GM23338 (cell line): ENCODE measurements around the gene CFAP74. TPM values are rescaled to one million over a fixed set of nuclear protein-coding genes. Genes with fewer than 3 reads are reported as not detected.
A peak's percentile ranks its signal among the peaks of the same experiment; 100 is the strongest.

Experiments
- ATAC-seq: fragments of 200-7000 bp; cut with Tn5 transposase; 3 replicates; pipeline ENCODE4 v1.9.1; 2020
- DNase-seq: peaks from one replicate; pipeline ENCODE4 v3.0.0-alpha.2; 2015; ENCODE audit warnings: low spot score
- H2AFZ ChIP-seq: fragments of 200-600 bp; sonication (generic); 2 replicates; pipeline ENCODE4 v1.8.0; 2016; ENCODE audit warnings: antibody characterized with exemption, mild to moderate bottlenecking, moderate library complexity
- H3F3A ChIP-seq: fragments of 200-600 bp; sonication (generic); replicated peaks from 2 replicates; pipeline ENCODE4 v1.8.0; 2017; ENCODE audit warnings: antibody characterized with exemption, mixed run types, low read depth
- H3K27ac ChIP-seq: fragments of 200-600 bp; sonication (generic); 2 replicates; pipeline ENCODE4 v1.6.1; 2016; ENCODE audit warnings: low read depth
- H3K27me3 ChIP-seq: fragments of 200-600 bp; sonication (generic); 2 replicates; pipeline ENCODE4 v1.8.0; 2016; ENCODE audit warnings: mild to moderate bottlenecking, mixed run types, moderate library complexity; ENCODE audit not compliant: insufficient read depth
- H3K36me3 ChIP-seq: fragments of 200-600 bp; sonication (generic); 2 replicates; pipeline ENCODE4 v1.8.0; 2016; ENCODE audit warnings: mild to moderate bottlenecking; ENCODE audit not compliant: insufficient read depth
- H3K4me1 ChIP-seq: fragments of 200-600 bp; sonication (generic); 2 replicates; pipeline ENCODE4 v1.8.0; 2016; ENCODE audit warnings: mild to moderate bottlenecking, moderate library complexity; ENCODE audit not compliant: insufficient read depth
- H3K4me2 ChIP-seq: fragments of 200-600 bp; sonication (generic); 2 replicates; pipeline ENCODE4 v1.7.1; 2017; ENCODE audit warnings: mixed run types
- H3K4me3 ChIP-seq: fragments of 200-600 bp; sonication (generic); 2 replicates; pipeline ENCODE4 v1.6.1; 2016; ENCODE audit warnings: mixed run types
- H3K79me2 ChIP-seq: fragments of 200-600 bp; sonication (generic); replicated peaks from 2 replicates; pipeline ENCODE4 v1.8.0; 2017; ENCODE audit warnings: mild to moderate bottlenecking; ENCODE audit not compliant: insufficient read depth
- H3K9me2 ChIP-seq: fragments of 200-600 bp; sonication (generic); 2 replicates; pipeline ENCODE4 v1.8.0; 2017; ENCODE audit not compliant: insufficient read depth
- H4K20me1 ChIP-seq: fragments of 200-600 bp; sonication (generic); replicated peaks from 2 replicates; pipeline ENCODE4 v1.8.0; 2017; ENCODE audit warnings: mild to moderate bottlenecking; ENCODE audit not compliant: insufficient read depth
- H3K27ac Mint-ChIP-seq: 2 replicates; pipeline ENCODE4 v1.8.0; 2020; ENCODE audit warnings: inconsistent platforms, mild to moderate bottlenecking, moderate library complexity, mixed read lengths
- H3K27me3 Mint-ChIP-seq: 3 replicates; pipeline ENCODE4 v1.8.0; 2022; ENCODE audit warnings: low read depth, mild to moderate bottlenecking, moderate library complexity, mixed read lengths, inconsistent platforms; ENCODE audit not compliant: insufficient read depth, poor library complexity
- H3K36me3 Mint-ChIP-seq: 3 replicates; pipeline ENCODE4 v1.8.0; 2021; ENCODE audit warnings: low read depth, mild to moderate bottlenecking, inconsistent platforms, moderate library complexity, mixed read lengths
- H3K4me1 Mint-ChIP-seq: 3 replicates; pipeline ENCODE4 v1.8.0; 2020; ENCODE audit warnings: mild to moderate bottlenecking, inconsistent platforms, mixed read lengths
- H3K4me3 Mint-ChIP-seq: 3 replicates; pipeline ENCODE4 v1.8.0; 2021; ENCODE audit warnings: moderate library complexity, mild to moderate bottlenecking, inconsistent platforms, mixed read lengths
- H3K9me3 Mint-ChIP-seq: 3 replicates; pipeline ENCODE4 v1.8.0; 2020; ENCODE audit warnings: moderate library complexity, mild to moderate bottlenecking, inconsistent platforms, mixed read lengths
- CREB1 ChIP-seq: fragments of 250-450 bp; sonication (Bioruptor Pico); IDR thresholded peaks from 2 replicates; pipeline ENCODE4 v1.5.0; 2020; ENCODE audit warnings: low read depth, mild to moderate bottlenecking, moderate library complexity
- EZH2 ChIP-seq: fragments of 200-600 bp; sonication (generic); IDR thresholded peaks from one replicate; pipeline ENCODE4 v1.8.0; 2017; ENCODE audit warnings: antibody characterized with exemption, mild to moderate bottlenecking, low read depth; ENCODE audit not compliant: unreplicated experiment
- EZH2phosphoT487 ChIP-seq: fragments of 200-600 bp; sonication (generic); IDR thresholded peaks from one replicate; pipeline ENCODE4 v1.8.1; 2018; ENCODE audit warnings: antibody characterized with exemption; ENCODE audit not compliant: unreplicated experiment
- JUNB ChIP-seq: IDR thresholded peaks from one replicate; pipeline ENCODE4 v1.6.1; 2016; ENCODE audit warnings: antibody characterized with exemption; ENCODE audit not compliant: unreplicated experiment
- NANOG ChIP-seq: IDR thresholded peaks from 2 replicates; pipeline ENCODE4 v1.6.1; 2016; ENCODE audit warnings: antibody characterized with exemption, borderline replicate concordance
- POLR2AphosphoS5 ChIP-seq: IDR thresholded peaks from 2 replicates; pipeline ENCODE4 v1.6.1; 2016; ENCODE audit warnings: antibody characterized with exemption, low read depth
- STAT1 ChIP-seq: IDR thresholded peaks from one replicate; pipeline ENCODE4 v1.6.1; 2016; ENCODE audit warnings: antibody characterized with exemption; ENCODE audit not compliant: unreplicated experiment
- ZNF114 ChIP-seq: fragments of 250-450 bp; sonication (Bioruptor Pico); IDR thresholded peaks from 2 replicates; pipeline ENCODE4 v1.5.0; 2020; ENCODE audit warnings: mild to moderate bottlenecking, moderate library complexity
- ZNF331 ChIP-seq: fragments of 250-450 bp; sonication (Bioruptor Pico); IDR thresholded peaks from 2 replicates; pipeline ENCODE4 v1.5.0; 2020; ENCODE audit warnings: low read depth, mild to moderate bottlenecking, moderate library complexity
- polyA plus RNA-seq: library from polyadenylated mRNA; unstranded; fragments of >200 nt; fragmentation: Nextera tagmentation; extraction: Ambion mirVana; gene quantifications from 2 replicates; pipeline ENCODE4 v1.2.1, GENCODE V29; 2016
- total RNA-seq: library from RNA; depleted of rRNA; stranded (reverse); fragments of >200 nt; shearing (Covaris generic); gene quantifications from 2 replicates; pipeline ENCODE4 v1.2.3, GENCODE V29; 2014
- TF ChIP-seq, protein P1 (sequence below): IDR thresholded peaks from one replicate; pipeline ENCODE4 v1.6.1; 2018; ENCODE audit warnings: antibody characterized with exemption; ENCODE audit not compliant: unreplicated experiment
- TF ChIP-seq, protein P2 (sequence below): fragments of 250-450 bp; sonication (Bioruptor Pico); IDR thresholded peaks from 2 replicates; pipeline ENCODE4 v1.5.0; 2020; ENCODE audit warnings: mild to moderate bottlenecking, moderate library complexity
- TF ChIP-seq, protein P3 (sequence below): IDR thresholded peaks from 2 replicates; pipeline ENCODE4 v1.6.1; 2016; ENCODE audit warnings: antibody characterized with exemption
- TF ChIP-seq, protein P4 (sequence below), 2 experiments: fragments of 200-600 bp in 1 of 2; sonication (generic) in 1 of 2; conservative IDR thresholded peaks; 2 replicates each; pipeline versions ENCODE4 v1.5.1 to v1.6.1; 2016 to 2017; ENCODE audit warnings: antibody characterized with exemption in 2 of 2, low read depth in 2 of 2, mild to moderate bottlenecking in 2 of 2, moderate library complexity in 1 of 2

CFAP74 gene
- total and polyA plus RNA-seq, 2 experiments from 2014 or later: 0.21 TPM; not detected in 1

DNA sequence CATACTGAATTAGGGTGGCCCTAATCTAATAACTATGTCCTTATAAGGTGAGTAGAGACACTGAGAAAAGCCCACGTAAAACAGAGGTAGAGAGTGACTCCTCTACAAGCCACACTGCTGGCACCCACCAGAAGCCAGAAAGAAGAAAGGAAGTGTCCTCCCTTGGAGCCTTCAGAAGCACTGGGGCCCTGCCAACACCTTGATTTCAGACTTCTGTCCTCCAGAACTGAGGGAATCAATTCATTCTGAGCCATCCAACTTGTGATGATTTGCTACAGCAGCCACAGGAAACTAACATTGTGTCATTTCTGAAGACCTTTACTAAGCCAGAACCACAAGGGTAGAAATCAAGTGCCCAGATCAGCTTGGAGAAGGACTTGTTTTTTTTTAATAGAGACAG lies 127.7 kb downstream of the CFAP74 start:
- Histone ChIP-seq H3K27me3 (no peaks in the 10 kb centered on the region), H3F3A (peaks cover 15% of the 10 kb centered on the region; the same call in 1 of the 2 replicates), H3K79me2 (peaks cover 100% of the 10 kb centered on the region), H3K4me3 (no peak overlapping the region), H3K9me2 (no peaks in the 10 kb centered on the region), H3K36me3 (peaks cover 13% of the 10 kb centered on the region; the same call in 1 of the 2 replicates), H3K27ac (peak overlapping the region; percentile 79; the same call in 1 of the 2 replicates), H3K4me1 (peaks cover 4% of the 10 kb centered on the region; the same call in 1 of the 2 replicates), H4K20me1 (peaks cover 93% of the 10 kb centered on the region), H3K4me2 (no peak overlapping the region), H2AFZ (no peak overlapping the region)
- ATAC-seq: no peak
- peaks cover 73% of the 10 kb centered on the region for H3K36me3 Mint-ChIP-seq
- TF ChIP-seq NANOG (no peak), STAT1 (no peak), EZH2phosphoT487 (no peak), ZNF114 (CRISPR knock-in tag) (no peak), CREB1 (CRISPR knock-in tag) (no peak), POLR2AphosphoS5 (no peak), ZNF331 (CRISPR knock-in tag) (no peak), EZH2 (no peak), JUNB (no peak)
- TF ChIP-seq, protein P1, sequence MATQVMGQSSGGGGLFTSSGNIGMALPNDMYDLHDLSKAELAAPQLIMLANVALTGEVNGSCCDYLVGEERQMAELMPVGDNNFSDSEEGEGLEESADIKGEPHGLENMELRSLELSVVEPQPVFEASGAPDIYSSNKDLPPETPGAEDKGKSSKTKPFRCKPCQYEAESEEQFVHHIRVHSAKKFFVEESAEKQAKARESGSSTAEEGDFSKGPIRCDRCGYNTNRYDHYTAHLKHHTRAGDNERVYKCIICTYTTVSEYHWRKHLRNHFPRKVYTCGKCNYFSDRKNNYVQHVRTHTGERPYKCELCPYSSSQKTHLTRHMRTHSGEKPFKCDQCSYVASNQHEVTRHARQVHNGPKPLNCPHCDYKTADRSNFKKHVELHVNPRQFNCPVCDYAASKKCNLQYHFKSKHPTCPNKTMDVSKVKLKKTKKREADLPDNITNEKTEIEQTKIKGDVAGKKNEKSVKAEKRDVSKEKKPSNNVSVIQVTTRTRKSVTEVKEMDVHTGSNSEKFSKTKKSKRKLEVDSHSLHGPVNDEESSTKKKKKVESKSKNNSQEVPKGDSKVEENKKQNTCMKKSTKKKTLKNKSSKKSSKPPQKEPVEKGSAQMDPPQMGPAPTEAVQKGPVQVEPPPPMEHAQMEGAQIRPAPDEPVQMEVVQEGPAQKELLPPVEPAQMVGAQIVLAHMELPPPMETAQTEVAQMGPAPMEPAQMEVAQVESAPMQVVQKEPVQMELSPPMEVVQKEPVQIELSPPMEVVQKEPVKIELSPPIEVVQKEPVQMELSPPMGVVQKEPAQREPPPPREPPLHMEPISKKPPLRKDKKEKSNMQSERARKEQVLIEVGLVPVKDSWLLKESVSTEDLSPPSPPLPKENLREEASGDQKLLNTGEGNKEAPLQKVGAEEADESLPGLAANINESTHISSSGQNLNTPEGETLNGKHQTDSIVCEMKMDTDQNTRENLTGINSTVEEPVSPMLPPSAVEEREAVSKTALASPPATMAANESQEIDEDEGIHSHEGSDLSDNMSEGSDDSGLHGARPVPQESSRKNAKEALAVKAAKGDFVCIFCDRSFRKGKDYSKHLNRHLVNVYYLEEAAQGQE: no peak
- TF ChIP-seq, protein P2, sequence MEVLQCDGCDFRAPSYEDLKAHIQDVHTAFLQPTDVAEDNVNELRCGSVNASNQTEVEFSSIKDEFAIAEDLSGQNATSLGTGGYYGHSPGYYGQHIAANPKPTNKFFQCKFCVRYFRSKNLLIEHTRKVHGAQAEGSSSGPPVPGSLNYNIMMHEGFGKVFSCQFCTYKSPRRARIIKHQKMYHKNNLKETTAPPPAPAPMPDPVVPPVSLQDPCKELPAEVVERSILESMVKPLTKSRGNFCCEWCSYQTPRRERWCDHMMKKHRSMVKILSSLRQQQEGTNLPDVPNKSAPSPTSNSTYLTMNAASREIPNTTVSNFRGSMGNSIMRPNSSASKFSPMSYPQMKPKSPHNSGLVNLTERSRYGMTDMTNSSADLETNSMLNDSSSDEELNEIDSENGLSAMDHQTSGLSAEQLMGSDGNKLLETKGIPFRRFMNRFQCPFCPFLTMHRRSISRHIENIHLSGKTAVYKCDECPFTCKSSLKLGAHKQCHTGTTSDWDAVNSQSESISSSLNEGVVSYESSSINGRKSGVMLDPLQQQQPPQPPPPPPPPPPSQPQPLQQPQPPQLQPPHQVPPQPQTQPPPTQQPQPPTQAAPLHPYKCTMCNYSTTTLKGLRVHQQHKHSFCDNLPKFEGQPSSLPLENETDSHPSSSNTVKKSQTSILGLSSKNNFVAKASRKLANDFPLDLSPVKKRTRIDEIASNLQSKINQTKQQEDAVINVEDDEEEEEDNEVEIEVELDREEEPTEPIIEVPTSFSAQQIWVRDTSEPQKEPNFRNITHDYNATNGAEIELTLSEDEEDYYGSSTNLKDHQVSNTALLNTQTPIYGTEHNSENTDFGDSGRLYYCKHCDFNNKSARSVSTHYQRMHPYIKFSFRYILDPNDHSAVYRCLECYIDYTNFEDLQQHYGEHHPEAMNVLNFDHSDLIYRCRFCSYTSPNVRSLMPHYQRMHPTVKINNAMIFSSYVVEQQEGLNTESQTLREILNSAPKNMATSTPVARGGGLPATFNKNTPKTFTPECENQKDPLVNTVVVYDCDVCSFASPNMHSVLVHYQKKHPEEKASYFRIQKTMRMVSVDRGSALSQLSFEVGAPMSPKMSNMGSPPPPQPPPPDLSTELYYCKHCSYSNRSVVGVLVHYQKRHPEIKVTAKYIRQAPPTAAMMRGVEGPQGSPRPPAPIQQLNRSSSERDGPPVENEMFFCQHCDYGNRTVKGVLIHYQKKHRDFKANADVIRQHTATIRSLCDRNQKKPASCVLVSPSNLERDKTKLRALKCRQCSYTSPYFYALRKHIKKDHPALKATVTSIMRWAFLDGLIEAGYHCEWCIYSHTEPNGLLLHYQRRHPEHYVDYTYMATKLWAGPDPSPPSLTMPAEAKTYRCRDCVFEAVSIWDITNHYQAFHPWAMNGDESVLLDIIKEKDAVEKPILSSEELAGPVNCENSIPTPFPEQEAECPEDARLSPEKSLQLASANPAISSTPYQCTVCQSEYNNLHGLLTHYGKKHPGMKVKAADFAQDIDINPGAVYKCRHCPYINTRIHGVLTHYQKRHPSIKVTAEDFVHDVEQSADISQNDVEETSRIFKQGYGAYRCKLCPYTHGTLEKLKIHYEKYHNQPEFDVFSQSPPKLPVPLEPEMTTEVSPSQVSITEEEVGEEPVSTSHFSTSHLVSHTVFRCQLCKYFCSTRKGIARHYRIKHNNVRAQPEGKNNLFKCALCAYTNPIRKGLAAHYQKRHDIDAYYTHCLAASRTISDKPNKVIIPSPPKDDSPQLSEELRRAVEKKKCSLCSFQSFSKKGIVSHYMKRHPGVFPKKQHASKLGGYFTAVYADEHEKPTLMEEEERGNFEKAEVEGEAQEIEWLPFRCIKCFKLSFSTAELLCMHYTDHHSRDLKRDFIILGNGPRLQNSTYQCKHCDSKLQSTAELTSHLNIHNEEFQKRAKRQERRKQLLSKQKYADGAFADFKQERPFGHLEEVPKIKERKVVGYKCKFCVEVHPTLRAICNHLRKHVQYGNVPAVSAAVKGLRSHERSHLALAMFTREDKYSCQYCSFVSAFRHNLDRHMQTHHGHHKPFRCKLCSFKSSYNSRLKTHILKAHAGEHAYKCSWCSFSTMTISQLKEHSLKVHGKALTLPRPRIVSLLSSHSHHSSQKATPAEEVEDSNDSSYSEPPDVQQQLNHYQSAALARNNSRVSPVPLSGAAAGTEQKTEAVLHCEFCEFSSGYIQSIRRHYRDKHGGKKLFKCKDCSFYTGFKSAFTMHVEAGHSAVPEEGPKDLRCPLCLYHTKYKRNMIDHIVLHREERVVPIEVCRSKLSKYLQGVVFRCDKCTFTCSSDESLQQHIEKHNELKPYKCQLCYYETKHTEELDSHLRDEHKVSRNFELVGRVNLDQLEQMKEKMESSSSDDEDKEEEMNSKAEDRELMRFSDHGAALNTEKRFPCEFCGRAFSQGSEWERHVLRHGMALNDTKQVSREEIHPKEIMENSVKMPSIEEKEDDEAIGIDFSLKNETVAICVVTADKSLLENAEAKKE (CRISPR knock-in tag): no peak
- TF ChIP-seq, protein P3, sequence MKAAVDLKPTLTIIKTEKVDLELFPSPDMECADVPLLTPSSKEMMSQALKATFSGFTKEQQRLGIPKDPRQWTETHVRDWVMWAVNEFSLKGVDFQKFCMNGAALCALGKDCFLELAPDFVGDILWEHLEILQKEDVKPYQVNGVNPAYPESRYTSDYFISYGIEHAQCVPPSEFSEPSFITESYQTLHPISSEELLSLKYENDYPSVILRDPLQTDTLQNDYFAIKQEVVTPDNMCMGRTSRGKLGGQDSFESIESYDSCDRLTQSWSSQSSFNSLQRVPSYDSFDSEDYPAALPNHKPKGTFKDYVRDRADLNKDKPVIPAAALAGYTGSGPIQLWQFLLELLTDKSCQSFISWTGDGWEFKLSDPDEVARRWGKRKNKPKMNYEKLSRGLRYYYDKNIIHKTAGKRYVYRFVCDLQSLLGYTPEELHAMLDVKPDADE: no peak
- TF ChIP-seq, protein P4, sequence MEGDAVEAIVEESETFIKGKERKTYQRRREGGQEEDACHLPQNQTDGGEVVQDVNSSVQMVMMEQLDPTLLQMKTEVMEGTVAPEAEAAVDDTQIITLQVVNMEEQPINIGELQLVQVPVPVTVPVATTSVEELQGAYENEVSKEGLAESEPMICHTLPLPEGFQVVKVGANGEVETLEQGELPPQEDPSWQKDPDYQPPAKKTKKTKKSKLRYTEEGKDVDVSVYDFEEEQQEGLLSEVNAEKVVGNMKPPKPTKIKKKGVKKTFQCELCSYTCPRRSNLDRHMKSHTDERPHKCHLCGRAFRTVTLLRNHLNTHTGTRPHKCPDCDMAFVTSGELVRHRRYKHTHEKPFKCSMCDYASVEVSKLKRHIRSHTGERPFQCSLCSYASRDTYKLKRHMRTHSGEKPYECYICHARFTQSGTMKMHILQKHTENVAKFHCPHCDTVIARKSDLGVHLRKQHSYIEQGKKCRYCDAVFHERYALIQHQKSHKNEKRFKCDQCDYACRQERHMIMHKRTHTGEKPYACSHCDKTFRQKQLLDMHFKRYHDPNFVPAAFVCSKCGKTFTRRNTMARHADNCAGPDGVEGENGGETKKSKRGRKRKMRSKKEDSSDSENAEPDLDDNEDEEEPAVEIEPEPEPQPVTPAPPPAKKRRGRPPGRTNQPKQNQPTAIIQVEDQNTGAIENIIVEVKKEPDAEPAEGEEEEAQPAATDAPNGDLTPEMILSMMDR (conservative IDR thresholded peaks at IDR 0.05; ENCODE audit: low read depth in 2 of 2): no peak
- H3K27me3 Mint-ChIP-seq: peaks cover 8% of the 10 kb centered on the region
- no peak overlapping the region for H3K27ac Mint-ChIP-seq
- DNase-seq: no peak
- peaks cover 21% of the 10 kb centered on the region for H3K4me1 Mint-ChIP-seq
- peaks cover 20% of the 10 kb centered on the region for H3K9me3 Mint-ChIP-seq
- H3K4me3 Mint-ChIP-seq: no peak overlapping the region
